Stimulated activated CD8-positive, alpha-beta memory T cell treated with anti-CD3 and anti-CD28 coated beads, Interleukin-4, amount 100 ng/mL, for 48 hours (primary cell): Measurements from ENCODE around the gene ABCA4.
A peak's percentile ranks its signal among the peaks of the same experiment; 100 is the strongest.

ENCODE experiments used
- DNase-seq: peaks from one replicate; pipeline ENCODE4 v3.0.0-alpha.2; 2020

Gene ABCA4

GRCh38 chr1:94047949-94048348 lies 73.0 kb downstream of the ABCA4 start:
- no peak for DNase-seq

GRCh38 chr1:94045465-94046056 lies 75.4 kb downstream of the ABCA4 start:
- DNase-seq = peak; percentile 62

DNA sequence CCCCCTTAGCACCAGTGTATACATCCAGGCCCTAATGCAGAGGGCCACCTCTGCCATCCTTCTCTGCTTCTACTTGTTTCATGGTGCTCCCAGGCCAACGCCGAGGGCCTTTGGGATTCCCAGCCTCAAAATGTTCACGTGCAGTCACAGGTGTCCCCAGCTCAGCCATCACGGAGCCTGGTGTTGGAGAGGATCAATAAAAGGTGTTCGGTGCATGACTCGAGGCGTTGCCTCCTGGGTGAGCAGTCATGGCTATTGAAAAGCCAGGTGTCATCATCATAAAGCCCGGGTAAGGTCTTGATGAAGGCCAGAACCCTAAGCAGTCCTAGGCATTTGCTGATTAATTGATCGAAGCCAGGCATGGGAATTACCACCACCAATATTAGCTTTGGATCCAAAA lies 76.1 kb downstream of the ABCA4 start:
- no peak for DNase-seq

- DNase-seq = no peak
Observed at GRCh38 chr1:94044290-94044790, 76.6 kb downstream of the ABCA4 start.

- no peak for DNase-seq
Observed at GRCh38 chr1:94043738-94044289, 77.1 kb downstream of the ABCA4 start.

DNA sequence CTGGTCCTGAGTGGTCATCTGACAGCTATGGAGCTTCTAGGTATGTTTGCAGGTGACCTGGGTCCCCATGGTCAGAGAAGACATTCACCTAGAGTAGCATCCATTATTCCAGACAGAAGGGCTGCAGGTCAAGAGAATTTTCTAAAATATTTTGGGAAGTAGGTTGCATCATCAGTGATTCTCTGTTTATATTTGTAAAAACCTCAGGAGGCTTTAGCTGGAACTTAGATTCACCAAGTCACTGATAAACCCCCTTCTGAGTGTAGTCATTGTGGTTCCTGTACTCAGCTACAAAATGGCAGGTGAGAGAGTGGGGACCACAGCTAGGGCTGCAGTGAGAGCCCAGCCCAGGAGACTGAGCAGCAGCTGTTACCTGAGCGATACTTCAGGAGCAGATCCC lies 78.6 kb downstream of the ABCA4 start:
- no peak for DNase-seq

DNA sequence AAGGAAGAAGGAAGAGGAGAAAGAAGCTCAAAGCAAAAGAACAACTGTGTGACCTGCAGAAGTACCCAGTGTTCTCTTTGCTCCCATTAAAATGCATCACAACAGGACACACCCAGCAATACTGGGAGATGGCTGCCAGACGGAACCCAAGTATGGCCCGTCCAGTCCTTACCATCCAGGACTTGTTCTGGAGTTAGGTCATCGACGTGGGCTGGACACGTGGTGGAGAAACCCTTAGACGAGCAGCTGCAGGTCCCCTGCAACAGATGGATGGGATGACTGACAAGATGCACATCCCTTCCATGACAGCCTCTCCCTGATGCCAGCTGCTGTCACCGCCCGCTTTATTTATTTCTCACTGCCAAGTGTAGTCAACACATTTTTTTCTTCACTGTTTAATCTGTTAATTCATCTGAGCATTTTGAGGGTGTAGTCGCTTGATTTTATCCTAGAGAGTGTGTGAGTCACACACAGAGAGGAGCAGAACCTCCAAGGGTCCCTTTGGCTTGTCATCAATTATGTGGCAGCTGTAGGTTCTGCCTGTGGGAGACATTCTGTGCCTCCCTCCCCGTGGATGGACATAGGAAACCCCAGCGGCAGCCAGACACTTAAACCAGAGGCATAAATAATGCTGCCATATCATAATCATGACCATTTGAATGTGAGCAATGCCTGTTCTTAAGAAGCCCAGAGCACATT lies 80.9 kb downstream of the ABCA4 start:
- no peak for DNase-seq

GRCh38 chr1:94039514-94039870 lies 81.5 kb downstream of the ABCA4 start:
- peak; percentile 79 for DNase-seq

DNA sequence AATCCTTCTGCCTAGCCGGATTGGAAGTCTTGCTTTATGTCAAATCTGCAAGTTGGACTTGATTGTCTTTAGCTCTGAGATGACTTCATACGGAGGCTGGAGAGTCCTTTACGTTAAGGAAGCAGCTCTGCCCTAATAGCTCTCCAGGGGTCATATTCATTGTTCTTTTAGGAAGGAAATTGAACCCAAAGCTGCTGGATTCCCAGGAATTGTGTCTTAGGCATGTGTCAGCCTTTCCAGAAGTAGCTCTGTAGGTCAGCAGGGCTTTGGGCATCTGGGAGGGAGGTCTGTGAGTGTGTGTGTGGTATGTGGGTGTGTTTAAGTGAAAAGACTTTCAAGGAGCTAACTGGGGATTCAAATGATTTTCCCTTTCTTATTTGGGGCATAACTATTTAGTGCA lies 82.4 kb downstream of the ABCA4 start:
- no peak for DNase-seq

GRCh38 chr1:94037392-94038229 lies 83.3 kb downstream of the ABCA4 start:
- DNase-seq = no peak

GRCh38 chr1:94036730-94037129 lies 84.2 kb downstream of the ABCA4 start:
- no peak for DNase-seq

DNA sequence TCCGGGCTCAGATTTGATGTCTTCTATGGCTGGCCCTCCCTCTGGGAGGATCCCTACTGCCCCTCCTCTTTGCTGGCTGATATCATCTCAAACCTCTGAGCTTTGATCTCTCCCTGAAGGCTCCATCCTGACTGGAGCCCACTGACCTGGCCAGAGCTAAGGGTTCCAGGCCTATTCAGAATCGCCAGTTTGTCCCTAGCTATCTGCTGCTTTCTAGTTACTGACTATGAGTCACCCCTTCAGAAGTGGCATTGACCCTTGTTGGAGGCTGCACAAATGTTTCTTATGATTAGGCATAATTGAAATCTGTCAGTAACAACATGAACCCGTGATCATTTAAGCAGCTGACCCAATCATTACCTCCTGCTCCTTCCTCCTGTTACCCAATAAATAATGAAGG lies 87.1 kb downstream of the ABCA4 start:
- no peak for DNase-seq

GRCh38 chr1:94032637-94033036 lies 88.3 kb downstream of the ABCA4 start:
- no peak for DNase-seq

DNA sequence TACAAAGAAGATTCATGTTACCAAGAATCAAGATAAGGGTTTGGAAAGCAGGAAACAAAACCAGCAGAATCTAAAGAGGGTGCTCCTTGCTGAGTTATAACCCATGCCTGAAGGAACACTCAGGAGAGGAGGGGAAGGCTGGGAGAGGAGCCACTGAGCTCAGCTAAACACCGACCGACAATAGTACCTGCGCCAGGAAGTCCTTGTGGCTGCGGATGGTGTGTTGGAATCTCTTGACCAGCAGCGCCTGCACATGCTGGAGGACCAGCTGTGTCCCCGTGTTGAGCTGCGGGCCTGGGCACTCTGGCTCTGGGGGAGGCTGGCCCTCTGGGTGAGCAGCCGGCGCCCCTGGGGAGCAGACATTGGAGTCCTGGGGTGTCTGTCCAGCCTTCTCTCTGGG lies 89.4 kb downstream of the ABCA4 start:
- DNase-seq = no peak

DNA sequence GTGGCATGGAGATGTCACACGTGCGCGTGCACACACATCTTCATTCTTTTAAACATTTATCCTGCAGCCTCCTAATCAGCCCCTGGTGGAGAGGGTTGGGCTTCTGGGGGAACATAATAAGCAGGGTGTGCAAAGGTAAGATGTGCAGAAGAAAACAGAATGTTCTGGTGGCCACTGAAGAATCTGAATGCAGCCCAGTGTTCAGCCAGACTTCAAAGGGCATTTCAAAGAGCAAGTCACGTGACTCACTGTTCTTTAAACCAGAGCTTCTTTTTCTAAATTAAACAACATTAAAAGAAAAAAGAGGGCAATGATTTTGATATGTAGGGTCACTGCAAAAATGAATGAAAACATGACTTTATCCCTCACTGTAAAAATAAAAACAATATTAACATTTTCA lies 89.8 kb downstream of the ABCA4 start:
- DNase-seq = no peak

- no peak for DNase-seq
Observed at GRCh38 chr1:94029130-94029993, 91.6 kb downstream of the ABCA4 start.

GRCh38 chr1:94027721-94028515 lies 93.0 kb downstream of the ABCA4 start:
- DNase-seq = no peak

DNA sequence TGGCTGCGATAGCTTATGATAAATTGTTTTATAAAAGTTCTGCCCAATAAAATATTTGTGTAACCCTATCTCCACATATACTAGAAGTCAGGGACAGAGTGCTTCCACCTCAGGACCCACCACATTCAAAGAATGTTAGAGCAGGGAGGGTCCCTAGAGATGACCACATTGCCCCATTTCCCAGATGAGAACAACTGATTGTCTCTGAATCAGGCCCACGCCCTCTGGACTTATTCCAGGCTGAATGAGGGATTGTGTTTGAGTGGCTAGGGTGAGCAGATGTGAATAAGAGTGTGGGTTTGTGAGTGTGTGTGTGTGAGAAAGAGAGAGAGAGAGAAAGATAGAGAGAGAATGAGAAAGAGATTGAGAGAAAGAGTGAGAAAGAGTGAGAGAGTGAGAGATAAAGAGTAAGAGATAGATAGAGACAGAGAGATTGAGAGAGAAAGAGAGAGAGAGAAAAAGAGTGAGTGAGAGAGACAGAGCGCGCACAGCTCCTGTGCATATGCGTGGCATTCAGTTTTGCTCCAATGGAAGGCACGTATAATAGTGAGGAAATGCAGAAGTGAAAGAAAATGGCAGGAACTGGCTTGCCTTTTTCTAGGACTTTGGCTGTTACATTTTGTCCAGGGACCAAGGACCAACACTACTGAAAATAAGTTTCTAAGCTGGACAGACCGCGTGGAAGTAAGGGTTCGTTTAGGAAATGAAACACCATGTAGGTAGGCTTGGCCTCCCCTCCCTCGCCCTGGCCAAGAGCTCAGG lies 94.1 kb downstream of the ABCA4 start:
- DNase-seq = no peak

DNA sequence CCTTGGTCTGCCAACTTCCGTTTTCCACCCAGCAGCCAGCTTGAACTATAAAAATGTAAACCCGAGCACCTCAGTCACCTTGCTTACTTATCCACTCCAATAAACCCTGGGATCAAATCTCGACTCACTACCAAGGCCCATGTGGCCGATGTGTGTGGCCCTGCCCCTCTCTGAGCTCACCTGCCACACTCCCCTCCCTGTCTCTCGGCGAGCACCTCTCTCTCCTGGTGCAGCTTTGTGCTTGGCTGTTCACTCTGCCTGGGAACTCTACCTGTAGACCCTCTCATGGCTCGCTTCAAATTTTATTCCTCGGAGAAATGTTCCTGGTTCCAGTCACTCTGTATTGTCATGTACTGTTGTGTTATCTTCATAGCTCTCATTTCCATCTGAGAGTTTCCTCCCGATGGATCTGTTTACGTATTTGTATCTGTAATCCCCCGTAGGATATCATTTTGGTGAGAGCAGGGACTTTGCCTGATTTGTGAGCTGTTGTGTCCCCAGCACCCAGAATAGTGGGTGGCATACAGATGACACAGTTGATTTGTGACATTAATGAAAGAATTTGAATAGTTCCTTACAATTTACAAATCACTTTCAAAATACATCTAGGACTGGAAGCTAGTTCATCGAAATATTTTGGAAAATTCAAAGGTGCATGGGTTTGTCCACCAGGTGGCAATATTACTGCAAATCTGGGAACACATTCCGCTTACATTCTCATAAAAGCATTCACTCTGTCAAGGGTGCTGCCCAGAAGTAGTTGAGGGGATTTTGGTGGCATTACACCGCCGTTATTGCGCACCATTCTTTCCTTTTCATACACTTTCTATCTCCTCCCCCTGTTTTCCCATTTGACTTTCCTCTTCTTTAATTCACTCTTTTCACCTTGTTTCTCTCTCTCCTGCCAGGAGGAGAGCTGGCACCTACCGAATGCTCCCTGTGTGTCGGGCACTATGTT lies 95.3 kb downstream of the ABCA4 start:
- DNase-seq = no peak
